ENCODE measurements around the gene CHFR. TPM values are rescaled to one million over a fixed set of nuclear protein-coding genes. Genes with fewer than 3 reads are reported as not detected.

CHFR gene
- total RNA-seq, 4 donors from 2014 or later, result 10.8 to 19.6 (median 12.1) TPM

- intact Hi-C loops (cut with DNase I; ENCODE audit: low total_unique reads), result no loop called here
- Histone ChIP-seq H3K27ac (no peak overlapping the region), H3K36me3 (no peaks in the 10 kb centered on the region), H3K4me1 (no peaks in the 10 kb centered on the region), H3K27me3 (peaks cover 0 to 18% (median 7%) of the 10 kb centered on the region in 3 donors), H3K9me3 (peaks cover 0 to 17% (median 3%) of the 10 kb centered on the region in 3 donors), H3K4me3 (peak overlapping the region in 3 of 4 donors; percentile 25 to 57 (median 53))
- TF ChIP-seq POLR2A (IDR thresholded peaks at IDR 0.05), result no peak
- no peak for DNase-seq
- no peak for ATAC-seq
- in situ Hi-C loops (cut with MboI; ENCODE audit: low sequenced_read_pairs in 4 of 4), result no loop called here
Measured at GRCh38 chr12:132907216-132907615, 19.8 kb upstream of the CHFR start.

DNA sequence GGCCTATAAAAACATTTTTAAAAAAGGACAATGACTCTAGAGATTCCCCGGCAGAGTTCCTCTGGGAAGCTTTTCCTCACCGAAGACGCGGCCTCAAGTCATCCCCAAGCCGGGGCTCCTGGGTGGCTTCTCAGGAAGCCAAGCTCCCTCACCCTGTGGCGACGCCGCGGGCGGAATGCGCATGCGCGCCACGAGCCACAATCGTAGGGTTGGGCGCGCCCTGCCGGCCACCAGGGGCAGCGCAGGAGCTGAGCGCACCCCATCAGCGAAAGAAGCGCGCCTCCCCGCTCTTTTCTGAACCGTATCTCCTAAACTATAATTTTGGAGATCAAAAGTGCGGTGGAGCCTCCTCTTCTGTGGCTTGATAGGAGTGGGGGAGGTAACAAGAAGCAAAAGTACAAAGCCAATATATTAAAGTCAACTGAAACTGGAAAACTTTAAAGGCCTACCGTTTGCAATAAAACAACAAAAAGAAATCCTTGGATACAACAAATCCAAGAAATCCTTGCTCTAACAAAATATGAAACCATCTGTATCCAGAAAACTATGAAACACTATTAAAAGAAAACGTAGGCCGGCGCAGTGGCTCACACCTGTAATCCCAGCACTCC lies 17.4 kb upstream of the CHFR start:
- peak; percentile 15 to 70 (median 59) for TF ChIP-seq CTCF (IDR thresholded peaks at IDR 0.05 in 4 of 5, conservative IDR thresholded peaks at IDR 0.05 in 1 of 5)
- TF ChIP-seq POLR2A (IDR thresholded peaks at IDR 0.05), result no peak
- Histone ChIP-seq H3K4me1 (no peaks in the 10 kb centered on the region), H3K27me3 (peaks cover 0 to 18% (median 7%) of the 10 kb centered on the region in 3 donors), H3K27ac (no peak overlapping the region), H3K4me3 (peak overlapping the region in 2 of 4 donors; percentile 17 to 40), H3K36me3 (no peaks in the 10 kb centered on the region), H3K9me3 (no peaks in the 10 kb centered on the region)
- in situ Hi-C loops (cut with MboI; ENCODE audit: low sequenced_read_pairs in 4 of 4) (no loop called here), intact Hi-C loops (cut with DNase I; ENCODE audit: low total_unique reads) (loop anchor here (2.0 kb wide), 1 partner anchor 22 kb away; no protein-coding TSS in a partner anchor)
- peak; percentile 14 to 32 for DNase-seq
- ATAC-seq, result no peak

GRCh38 chr12:132899033-132899432 lies 11.6 kb upstream of the CHFR start:
- Histone ChIP-seq H3K36me3 (no peaks in the 10 kb centered on the region), H3K4me1 (no peaks in the 10 kb centered on the region), H3K4me3 (no peak overlapping the region), H3K27me3 (no peaks in the 10 kb centered on the region), H3K27ac (no peak overlapping the region), H3K9me3 (no peaks in the 10 kb centered on the region)
- in situ Hi-C loops (cut with MboI; ENCODE audit: low sequenced_read_pairs in 4 of 4) (no loop called here), intact Hi-C loops (cut with DNase I; ENCODE audit: low total_unique reads) (no loop called here)
- no peak for TF ChIP-seq POLR2A (IDR thresholded peaks at IDR 0.05)
- no peak for TF ChIP-seq CTCF (IDR thresholded peaks at IDR 0.05 in 4 of 5, conservative IDR thresholded peaks at IDR 0.05 in 1 of 5)
- no peak for ATAC-seq
- DNase-seq, result no peak

GRCh38 chr12:132888852-132889251 lies 1.4 kb upstream of the CHFR start:
- ATAC-seq (no peak), DNase-seq (no peak)
- H3K27me3 ChIP-seq, result no peaks in the 10 kb centered on the region
- H3K27ac ChIP-seq, result peak overlapping the region in 1 of 4 donors; percentile 93
- H3K4me1 ChIP-seq, result peaks cover 4 to 7% of the 10 kb centered on the region in 2 donors
- H3K36me3 ChIP-seq, result peaks cover 0 to 15% of the 10 kb centered on the region in 2 donors
- no peak for TF ChIP-seq POLR2A (IDR thresholded peaks at IDR 0.05)
- TF ChIP-seq CTCF (IDR thresholded peaks at IDR 0.05 in 4 of 5, conservative IDR thresholded peaks at IDR 0.05 in 1 of 5), result no peak
- peak overlapping the region in 1 of 4 donors; percentile 89 for H3K4me3 ChIP-seq
- intact Hi-C loops (cut with DNase I; ENCODE audit: low total_unique reads) (loop anchor here (2.0 to 5.0 kb wide), 4 partner anchors 62 to 242 kb away; partner anchors contain the start of genes GOLGA3, ZNF10, ZNF26 and ZNF605), in situ Hi-C loops (cut with MboI; ENCODE audit: low sequenced_read_pairs in 4 of 4) (no loop called here)
- H3K9me3 ChIP-seq, result peaks cover 0 to 4% (median 0%) of the 10 kb centered on the region in 3 donors
